Measurements from ENCODE around the gene GOLGA6L2.

DNA sequence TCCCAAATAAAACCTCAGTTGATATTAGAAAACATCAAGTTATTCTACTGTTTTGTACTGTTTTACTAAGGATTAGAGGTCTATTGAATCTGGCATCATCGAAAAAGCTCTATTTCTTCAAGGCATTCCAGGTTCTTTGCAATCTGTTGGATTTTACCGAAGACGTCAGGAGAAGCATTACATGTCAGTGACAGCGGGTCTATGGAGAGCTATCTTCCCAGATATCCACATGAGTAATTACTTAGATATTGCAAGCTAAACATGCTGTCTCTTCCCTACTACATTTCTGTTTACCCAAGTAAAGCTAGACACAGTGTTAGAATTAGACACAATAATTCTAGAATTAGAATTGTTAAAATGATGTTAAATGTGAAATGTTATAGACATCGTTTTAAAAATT is 10.8 kb upstream of the GOLGA6L2 start:
- TF ChIP-seq, protein P1, sequence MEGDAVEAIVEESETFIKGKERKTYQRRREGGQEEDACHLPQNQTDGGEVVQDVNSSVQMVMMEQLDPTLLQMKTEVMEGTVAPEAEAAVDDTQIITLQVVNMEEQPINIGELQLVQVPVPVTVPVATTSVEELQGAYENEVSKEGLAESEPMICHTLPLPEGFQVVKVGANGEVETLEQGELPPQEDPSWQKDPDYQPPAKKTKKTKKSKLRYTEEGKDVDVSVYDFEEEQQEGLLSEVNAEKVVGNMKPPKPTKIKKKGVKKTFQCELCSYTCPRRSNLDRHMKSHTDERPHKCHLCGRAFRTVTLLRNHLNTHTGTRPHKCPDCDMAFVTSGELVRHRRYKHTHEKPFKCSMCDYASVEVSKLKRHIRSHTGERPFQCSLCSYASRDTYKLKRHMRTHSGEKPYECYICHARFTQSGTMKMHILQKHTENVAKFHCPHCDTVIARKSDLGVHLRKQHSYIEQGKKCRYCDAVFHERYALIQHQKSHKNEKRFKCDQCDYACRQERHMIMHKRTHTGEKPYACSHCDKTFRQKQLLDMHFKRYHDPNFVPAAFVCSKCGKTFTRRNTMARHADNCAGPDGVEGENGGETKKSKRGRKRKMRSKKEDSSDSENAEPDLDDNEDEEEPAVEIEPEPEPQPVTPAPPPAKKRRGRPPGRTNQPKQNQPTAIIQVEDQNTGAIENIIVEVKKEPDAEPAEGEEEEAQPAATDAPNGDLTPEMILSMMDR (IDR thresholded peaks at IDR 0.05): no peak
- TF ChIP-seq POLR2A (IDR thresholded peaks at IDR 0.05): no peak
